Hepatocyte (in vitro differentiated cells): ENCODE data around the gene TLCD1. TPM values are rescaled to one million over a fixed set of nuclear protein-coding genes. Genes with fewer than 3 reads are reported as not detected.

Experiments
- DNase-seq: peaks from one replicate; pipeline ENCODE4 v3.0.0-alpha.2; 2016; ENCODE audit warnings: low spot score
- H2AFZ ChIP-seq: fragments of 200-600 bp; sonication (generic); 2 replicates; pipeline ENCODE4 v1.6.0; 2016; ENCODE audit warnings: antibody characterized with exemption, mild to moderate bottlenecking
- H3K27ac ChIP-seq: fragments of 200-600 bp; sonication (generic); 2 replicates; pipeline ENCODE4 v1.5.1; 2016; ENCODE audit warnings: mild to moderate bottlenecking
- H3K27me3 ChIP-seq: fragments of 200-600 bp; sonication (generic); 2 replicates; pipeline ENCODE4 v1.6.1; 2016
- H3K36me3 ChIP-seq: fragments of 200-600 bp; sonication (generic); replicated peaks from 2 replicates; pipeline ENCODE4 v1.5.1; 2016; ENCODE audit warnings: low read depth; ENCODE audit not compliant: insufficient read depth
- H3K4me1 ChIP-seq: fragments of 200-600 bp; sonication (generic); 2 replicates; pipeline ENCODE4 v1.5.1; 2016; ENCODE audit warnings: mild to moderate bottlenecking, moderate library complexity; ENCODE audit not compliant: insufficient read depth
- H3K4me2 ChIP-seq: fragments of 200-600 bp; sonication (generic); 2 replicates; pipeline ENCODE4 v1.6.0; 2016
- H3K4me3 ChIP-seq: fragments of 200-600 bp; sonication (generic); 2 replicates; pipeline ENCODE4 v1.5.1; 2016; ENCODE audit warnings: mild to moderate bottlenecking
- H3K79me2 ChIP-seq: fragments of 200-600 bp; sonication (generic); 2 replicates; pipeline ENCODE4 v1.6.0; 2017; ENCODE audit warnings: mild to moderate bottlenecking
- H3K9me2 ChIP-seq: fragments of 200-600 bp; sonication (generic); replicated peaks from 2 replicates; pipeline ENCODE4 v1.6.0; 2017; ENCODE audit warnings: mild to moderate bottlenecking; ENCODE audit not compliant: insufficient read depth
- H3K9me3 ChIP-seq: fragments of 200-600 bp; sonication (generic); 2 replicates; pipeline ENCODE4 v1.5.1; 2016; ENCODE audit warnings: low read depth, mild to moderate bottlenecking
- H4K20me1 ChIP-seq: fragments of 200-600 bp; sonication (generic); 2 replicates; pipeline ENCODE4 v1.6.0; 2016; ENCODE audit warnings: mild to moderate bottlenecking; ENCODE audit not compliant: insufficient read depth, poor library complexity, severe bottlenecking
- CTCF ChIP-seq: fragments of 200-600 bp; sonication (generic); IDR thresholded peaks from 2 replicates; pipeline ENCODE4 v1.5.1; 2016; ENCODE audit warnings: antibody characterized with exemption, mild to moderate bottlenecking; ENCODE audit not compliant: poor library complexity
- EZH2 ChIP-seq: fragments of 200-600 bp; sonication (generic); IDR thresholded peaks from 2 replicates; pipeline ENCODE4 v1.6.1; 2016; ENCODE audit warnings: antibody characterized with exemption, mild to moderate bottlenecking, borderline replicate concordance
- EZH2phosphoT487 ChIP-seq: fragments of 200-600 bp; sonication (generic); IDR thresholded peaks from one replicate; pipeline ENCODE4 v1.6.1; 2018; ENCODE audit warnings: antibody characterized with exemption, mild to moderate bottlenecking, low read depth, moderate library complexity; ENCODE audit not compliant: unreplicated experiment, severe bottlenecking
- WGBS: methylation state at CpG from one replicate; pipeline ENCODE4 v1.1.6; 2016; ENCODE audit warnings: low lambda C conversion rate; ENCODE audit errors: missing lambda C conversion rate; 5-methylcytosine and 5-hydroxymethylcytosine counted together
- polyA plus RNA-seq: library from polyadenylated mRNA; unstranded; fragments of >200 nt; fragmentation: Nextera tagmentation; extraction: Ambion mirVana; gene quantifications from 2 replicates; pipeline ENCODE4 v1.2.1, GENCODE V29; 2016
- total RNA-seq: library from RNA; depleted of rRNA; stranded (reverse); fragments of >200 nt; gene quantifications from 2 replicates; pipeline ENCODE4 v1.2.3, GENCODE V29; 2014

Gene TLCD1
- total and polyA plus RNA-seq, 2 experiments from 2014 or later = 12.5 to 23.4 TPM

- Histone ChIP-seq H4K20me1 (peaks cover 3% of the 10 kb centered on the region), H3K27ac (peak within 1 kb of the TSS; percentile 94), H3K4me1 (peaks cover 17% of the 10 kb centered on the region), H3K4me3 (peak within 1 kb of the TSS; percentile 14), H3K4me2 (peak within 1 kb of the TSS; percentile 100), H3K9me3 (no peaks in the 10 kb centered on the region), H3K79me2 (no peaks in the 10 kb centered on the region), H3K27me3 (no peaks in the 10 kb centered on the region), H3K9me2 (no peaks in the 10 kb centered on the region), H2AFZ (peak within 1 kb of the TSS; percentile 45), H3K36me3 (no peaks in the 10 kb centered on the region)
- DNase-seq = peak; percentile 98
- no peak for TF ChIP-seq EZH2
- no peak for TF ChIP-seq EZH2phosphoT487
- 1% methylated on average over 61 of the region's 64 CpGs for WGBS
Observed at GRCh38 chr17:28728364-28729200, 2.5 kb upstream of the TLCD1 start, which contains the start of gene NEK8. TSS of gene NEK8 (plus strand) at chr17:28728788. CDS start at chr17:28728814, 26 bp downstream.

- under 1% methylated on average over 49 of the region's 57 CpGs for WGBS
- DNase-seq = peak; percentile 96
- H3K4me3 ChIP-seq = peak overlapping the region; percentile 69
- H2AFZ ChIP-seq = peak overlapping the region; percentile 61
- no peaks in the 10 kb centered on the region for H3K27me3 ChIP-seq
- H3K9me3 ChIP-seq = no peaks in the 10 kb centered on the region
- peaks cover 16% of the 10 kb centered on the region for H4K20me1 ChIP-seq
- peak overlapping the region; percentile 100 for H3K4me2 ChIP-seq
- H3K9me2 ChIP-seq = no peaks in the 10 kb centered on the region
- H3K27ac ChIP-seq = peak overlapping the region; percentile 94
- no peaks in the 10 kb centered on the region for H3K36me3 ChIP-seq
- H3K4me1 ChIP-seq = peaks cover 21% of the 10 kb centered on the region
- H3K79me2 ChIP-seq = peaks cover 13% of the 10 kb centered on the region
- TF ChIP-seq EZH2 (no peak), CTCF (peak; percentile 99)
Observed at GRCh38 chr17:28726627-28727491, 826 bp upstream of the TLCD1 start.

GRCh38 chr17:28725660-28726225 is 290 bp downstream of the TLCD1 start:
- no peaks in the 10 kb centered on the region for H3K27me3 ChIP-seq
- 3% methylated on average over 32 of the region's 45 CpGs for WGBS
- H2AFZ ChIP-seq = peak overlapping the region; percentile 1
- H3K4me3 ChIP-seq = peak overlapping the region; percentile 54
- H3K9me3 ChIP-seq = no peaks in the 10 kb centered on the region
- H3K4me2 ChIP-seq = peak overlapping the region; percentile 100
- TF ChIP-seq EZH2phosphoT487 (no peak), EZH2 (no peak), CTCF (no peak)
- H3K4me1 ChIP-seq = peaks cover 32% of the 10 kb centered on the region
- H3K36me3 ChIP-seq = no peaks in the 10 kb centered on the region
- H4K20me1 ChIP-seq = peaks cover 28% of the 10 kb centered on the region
- peaks cover 24% of the 10 kb centered on the region for H3K79me2 ChIP-seq
- peak overlapping the region; percentile 94 for H3K27ac ChIP-seq
- no peaks in the 10 kb centered on the region for H3K9me2 ChIP-seq
- peak; percentile 72 for DNase-seq
